Choroid plexus epithelial cell (primary cell): ENCODE data around the gene FAU.

ENCODE experiments used
- DNase-seq: peaks from one replicate; pipeline ENCODE4 v3.0.0-alpha.2; 2010; ENCODE audit warnings: low read depth
- H3K4me3 ChIP-seq: 2 replicates; pipeline ENCODE4 v1.5.1; 2011; ENCODE audit warnings: low read depth, mild to moderate bottlenecking, control low read depth, low read length, moderate library complexity
- TF ChIP-seq, protein P1 (sequence below): conservative IDR thresholded peaks from 2 replicates; pipeline ENCODE4 v1.5.1; 2011; ENCODE audit warnings: low read depth, mild to moderate bottlenecking, control low read depth, inconsistent platforms, low read length, moderate library complexity

FAU gene

DNA sequence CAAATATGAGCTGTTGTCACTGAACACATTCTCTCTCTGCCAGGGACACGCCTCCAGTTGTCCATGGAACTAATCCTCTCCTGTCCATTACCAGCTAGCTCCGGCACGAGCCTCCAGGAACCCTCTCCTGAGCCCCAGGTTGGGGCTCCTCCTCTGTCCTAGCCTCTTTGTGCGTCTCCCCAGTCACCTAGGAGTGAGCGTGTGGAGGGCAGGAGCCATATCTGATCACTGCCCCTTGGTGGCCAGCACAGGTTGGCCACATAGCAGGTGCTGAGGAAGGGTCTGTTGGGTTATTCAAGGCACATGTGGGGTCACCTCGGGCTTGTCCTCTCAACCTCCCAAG lies 9.9 kb upstream of the FAU start:
- DNase-seq, result no peak
- H3K4me3 ChIP-seq, result no peak overlapping the region
- TF ChIP-seq, protein P1, sequence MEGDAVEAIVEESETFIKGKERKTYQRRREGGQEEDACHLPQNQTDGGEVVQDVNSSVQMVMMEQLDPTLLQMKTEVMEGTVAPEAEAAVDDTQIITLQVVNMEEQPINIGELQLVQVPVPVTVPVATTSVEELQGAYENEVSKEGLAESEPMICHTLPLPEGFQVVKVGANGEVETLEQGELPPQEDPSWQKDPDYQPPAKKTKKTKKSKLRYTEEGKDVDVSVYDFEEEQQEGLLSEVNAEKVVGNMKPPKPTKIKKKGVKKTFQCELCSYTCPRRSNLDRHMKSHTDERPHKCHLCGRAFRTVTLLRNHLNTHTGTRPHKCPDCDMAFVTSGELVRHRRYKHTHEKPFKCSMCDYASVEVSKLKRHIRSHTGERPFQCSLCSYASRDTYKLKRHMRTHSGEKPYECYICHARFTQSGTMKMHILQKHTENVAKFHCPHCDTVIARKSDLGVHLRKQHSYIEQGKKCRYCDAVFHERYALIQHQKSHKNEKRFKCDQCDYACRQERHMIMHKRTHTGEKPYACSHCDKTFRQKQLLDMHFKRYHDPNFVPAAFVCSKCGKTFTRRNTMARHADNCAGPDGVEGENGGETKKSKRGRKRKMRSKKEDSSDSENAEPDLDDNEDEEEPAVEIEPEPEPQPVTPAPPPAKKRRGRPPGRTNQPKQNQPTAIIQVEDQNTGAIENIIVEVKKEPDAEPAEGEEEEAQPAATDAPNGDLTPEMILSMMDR, result no peak

DNA sequence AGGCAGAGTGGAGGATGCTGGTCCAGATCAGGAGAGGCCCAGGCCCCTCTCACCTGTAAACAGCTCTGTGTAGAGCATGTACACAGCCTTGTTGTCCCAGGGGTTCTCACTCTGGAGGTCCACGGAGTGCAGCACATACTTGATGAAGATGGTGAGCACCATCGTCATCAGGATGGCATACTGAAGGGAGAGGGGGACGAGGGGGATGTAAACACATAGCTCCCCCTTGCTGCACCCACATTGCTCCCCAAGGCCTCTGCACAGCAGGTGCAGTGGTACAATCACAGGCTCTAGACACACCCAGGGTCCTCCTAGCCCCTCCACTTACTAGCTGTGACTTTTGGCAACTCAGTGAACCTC lies 9.5 kb upstream of the FAU start:
- no peak for DNase-seq
- TF ChIP-seq, protein P1, result no peak
- no peak overlapping the region for H3K4me3 ChIP-seq

DNA sequence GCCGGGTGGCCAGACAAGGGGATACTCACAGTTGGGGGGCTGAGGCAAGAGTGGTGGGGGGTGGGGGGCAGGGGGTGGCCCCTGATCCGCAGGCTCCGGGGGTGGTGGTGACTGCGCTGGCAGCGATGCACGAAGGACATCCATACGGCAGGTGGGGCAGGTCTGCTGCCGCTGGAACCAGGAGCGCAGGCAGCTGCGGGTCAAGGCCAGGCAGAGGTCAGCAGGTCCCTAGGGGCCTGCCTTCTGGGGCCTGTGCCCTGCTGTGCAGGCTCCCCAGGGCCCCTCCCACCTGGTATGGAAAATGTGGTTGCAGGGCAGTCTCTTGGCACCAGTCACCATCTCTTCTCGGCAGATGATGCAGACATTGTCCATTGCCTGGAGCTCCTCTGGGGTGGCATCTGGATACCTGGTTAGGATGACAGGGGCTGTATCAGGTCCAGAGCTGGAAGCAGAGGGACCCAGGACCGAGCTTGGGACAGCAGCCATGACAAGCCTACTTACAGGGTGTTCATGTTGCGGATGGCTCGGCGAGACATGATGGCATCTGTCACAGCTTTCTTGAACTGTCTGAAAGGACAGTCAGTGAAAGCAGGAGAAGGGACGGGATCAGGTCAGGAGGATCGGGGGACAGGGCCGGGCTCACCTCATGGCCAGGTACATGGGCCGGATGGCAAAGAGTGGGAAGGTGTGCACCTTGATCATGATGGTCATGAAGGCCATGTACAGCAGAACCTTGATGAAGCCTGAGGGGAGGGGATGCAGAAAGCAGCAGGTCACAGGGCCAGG lies 8.9 kb upstream of the FAU start:
- DNase-seq, result no peak
- TF ChIP-seq, protein P1, result no peak
- H3K4me3 ChIP-seq, result no peak overlapping the region

DNA sequence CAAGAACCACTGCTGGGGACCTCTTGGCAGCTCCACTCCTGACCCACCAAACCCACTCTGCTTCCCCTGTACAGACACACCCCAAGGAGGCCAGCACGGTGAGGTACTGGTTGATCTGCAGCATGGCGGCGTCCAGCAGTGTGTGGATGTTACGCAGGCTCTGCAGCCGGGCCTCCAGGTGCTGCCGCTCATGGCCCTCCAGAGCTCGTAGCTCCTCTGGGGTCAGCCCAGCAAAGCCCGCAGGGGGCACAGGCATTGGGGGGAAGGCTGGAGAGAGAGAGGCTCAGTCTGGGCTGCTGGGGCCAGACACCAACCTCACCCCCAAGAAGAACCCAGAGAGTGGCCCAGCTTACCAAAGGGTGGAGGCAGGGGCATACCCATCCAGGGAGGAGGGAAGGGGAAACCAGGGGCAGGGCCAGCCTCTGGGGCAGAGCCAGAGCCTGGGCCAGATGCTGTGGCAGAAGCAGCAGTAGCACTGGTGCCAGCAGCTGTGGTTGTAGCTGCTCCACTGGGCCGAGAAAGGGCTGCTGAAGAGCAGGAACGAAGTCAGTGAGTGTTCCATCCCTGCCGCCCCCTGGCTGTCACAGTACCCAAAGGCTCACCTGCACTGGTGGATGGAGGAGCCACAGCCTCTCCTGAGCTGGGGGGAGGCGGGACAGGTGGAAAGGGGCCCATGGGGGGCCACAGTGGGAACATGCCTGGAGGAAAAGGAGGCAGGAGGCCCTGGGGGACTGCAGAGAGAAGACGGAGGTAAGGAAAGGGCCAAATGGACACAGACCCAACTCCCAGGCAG lies 7.9 kb upstream of the FAU start:
- TF ChIP-seq, protein P1, result peak; percentile 3
- H3K4me3 ChIP-seq, result no peak overlapping the region
- no peak for DNase-seq

DNA sequence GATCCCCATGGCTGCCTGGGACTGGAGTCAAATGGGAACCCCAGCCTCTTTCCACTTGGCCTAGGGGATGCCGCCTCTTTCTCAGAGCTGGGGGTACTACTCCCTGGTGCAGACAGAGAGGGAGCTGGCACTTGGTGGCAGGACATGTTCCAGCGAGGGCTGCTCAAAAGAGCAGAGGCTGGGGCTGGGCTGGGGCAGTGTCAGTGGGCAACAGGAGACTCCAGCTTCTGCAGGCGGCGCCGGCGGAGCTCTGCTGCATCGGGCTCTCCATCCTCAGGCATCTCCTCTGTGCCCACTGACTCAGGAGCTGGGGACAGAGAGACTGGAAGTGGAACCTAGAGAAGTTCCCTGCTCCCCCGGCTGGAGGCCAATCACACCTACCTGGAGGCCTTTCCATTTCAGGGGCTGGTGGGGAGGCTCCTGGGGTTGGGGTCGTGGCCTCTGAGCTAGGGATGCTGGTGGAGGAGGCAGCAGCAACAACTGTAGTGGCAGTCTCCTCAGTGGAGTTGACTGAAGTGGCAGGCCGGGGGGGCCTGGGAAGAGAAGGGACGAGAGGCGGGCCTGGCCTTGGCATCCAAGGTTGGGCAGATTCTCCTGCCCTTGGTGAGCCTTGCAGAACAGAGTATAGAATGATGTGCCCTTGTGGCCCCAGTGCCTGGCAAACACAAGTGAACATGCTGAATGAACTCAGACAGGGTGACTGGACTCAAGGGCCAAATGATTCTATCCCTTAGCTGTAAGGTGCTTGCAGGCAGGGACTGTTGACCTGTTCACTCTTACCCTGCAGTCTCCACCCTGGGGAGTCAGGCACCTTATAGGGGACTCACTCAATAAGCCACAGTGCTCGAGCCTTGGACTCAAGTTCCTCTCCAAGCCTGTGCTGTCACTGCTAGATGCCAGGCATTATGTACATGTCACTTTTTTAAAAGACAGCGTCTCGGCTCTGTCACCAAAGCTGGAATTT lies 6.5 kb upstream of the FAU start:
- TF ChIP-seq, protein P1, result no peak
- no peak for DNase-seq
- H3K4me3 ChIP-seq, result no peak overlapping the region

DNA sequence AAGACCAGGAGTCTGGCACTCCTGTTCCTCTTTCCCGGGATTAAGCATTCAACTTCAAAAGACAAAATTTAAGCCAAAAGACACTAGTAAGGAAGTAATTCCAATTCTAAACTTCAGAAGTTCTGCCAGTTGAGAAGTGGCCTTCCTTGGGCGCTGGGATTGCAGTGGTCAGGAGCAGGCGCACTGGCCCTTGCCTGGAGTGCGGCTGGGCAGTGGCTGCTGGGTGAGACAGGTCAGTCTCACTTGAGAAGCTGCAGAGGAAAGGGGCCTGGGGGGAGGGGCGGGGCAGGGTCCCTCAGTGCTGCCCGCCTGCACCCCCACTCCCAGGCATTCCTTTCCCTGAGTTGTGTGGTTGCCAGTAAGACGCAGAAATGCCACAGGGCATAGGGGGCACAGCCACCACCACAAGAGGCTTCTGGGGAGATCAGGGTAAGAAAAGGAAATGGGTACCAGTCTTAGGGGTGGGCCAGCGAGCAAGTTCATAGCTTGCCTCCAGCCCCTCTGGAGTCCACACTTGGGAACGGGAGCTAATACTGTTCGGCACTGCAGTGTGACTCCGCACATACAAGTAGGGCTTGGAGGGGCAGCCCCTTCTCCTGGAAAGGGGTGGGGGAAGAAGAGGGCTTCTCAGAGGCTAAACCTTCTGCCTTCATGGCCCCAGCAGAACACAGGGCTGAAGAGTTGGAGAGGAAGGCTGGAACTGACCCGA lies 5.7 kb upstream of the FAU start:
- H3K4me3 ChIP-seq, result no peak overlapping the region
- DNase-seq, result no peak
- TF ChIP-seq, protein P1, result no peak
